Suprapubic skin (tissue), 3 donors: Measurements from ENCODE around the gene OR10K1.

Experiments
- CTCF ChIP-seq, 2 donors: fragments of 200-600 bp in 1 of 2; fragments of 450-650 bp in 1 of 2; sonication (generic) in 1 of 2; IDR thresholded peaks; one replicate each; pipeline ENCODE4 v1.5.1; 2016 to 2019; ENCODE audit warnings: antibody characterized with exemption in 2 of 2, mild to moderate bottlenecking in 1 of 2, moderate library complexity in 1 of 2
- POLR2A ChIP-seq, 2 donors: fragments of 450-650 bp; IDR thresholded peaks; one replicate each; pipeline ENCODE4 v1.6.1; 2017; ENCODE audit warnings: antibody characterized with exemption in 2 of 2, mild to moderate bottlenecking in 2 of 2, moderate library complexity in 2 of 2

GRCh38 chr1:158491316-158491715 is 29.7 kb downstream of the OR10K1 start:
- TF ChIP-seq CTCF (IDR thresholded peaks at IDR 0.05) (no peak), POLR2A (IDR thresholded peaks at IDR 0.05) (no peak)
